Coronary artery (tissue), 2 donors: Measurements from ENCODE around the gene ADGRA1.

ENCODE experiments used
- DNase-seq: peaks from one replicate; pipeline ENCODE4 v3.0.0-alpha.2; 2017; ENCODE audit warnings: low spot score
- H3K27ac ChIP-seq, 2 donors: fragments of 200-600 bp; sonication (generic); one replicate each; pipeline ENCODE4 v1.5.1; 2016 to 2019
- H3K4me3 ChIP-seq: fragments of 200-600 bp; sonication (generic); 2 replicates; pipeline ENCODE4 v1.5.1; 2016; ENCODE audit warnings: mild to moderate bottlenecking, moderate library complexity
- TF ChIP-seq, protein P1 (sequence below): fragments of 200-600 bp; sonication (generic); IDR thresholded peaks from one replicate; pipeline ENCODE4 v1.5.1; 2019; ENCODE audit warnings: antibody characterized with exemption

Gene ADGRA1

DNA sequence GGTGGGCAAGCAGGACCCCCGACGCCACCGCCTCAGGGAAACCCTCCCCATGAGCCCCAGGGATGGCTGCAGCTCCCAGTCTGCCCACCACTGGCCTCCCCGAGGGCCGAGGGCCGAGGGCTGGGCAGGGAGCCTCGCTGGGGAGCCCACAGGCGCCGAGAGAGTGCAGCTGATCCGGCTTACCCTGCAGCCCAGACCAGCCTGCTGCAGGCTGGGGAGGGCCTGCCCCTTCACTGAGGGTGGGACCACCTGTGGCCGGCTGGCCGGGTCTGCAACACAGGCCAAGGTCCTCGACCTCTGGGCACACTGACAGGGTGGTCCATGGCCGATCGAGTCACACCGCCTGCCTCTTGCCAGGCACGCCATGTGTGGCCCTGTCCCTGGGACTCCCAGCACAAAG, 27.3 kb upstream of the ADGRA1 start:
- TF ChIP-seq, protein P1, sequence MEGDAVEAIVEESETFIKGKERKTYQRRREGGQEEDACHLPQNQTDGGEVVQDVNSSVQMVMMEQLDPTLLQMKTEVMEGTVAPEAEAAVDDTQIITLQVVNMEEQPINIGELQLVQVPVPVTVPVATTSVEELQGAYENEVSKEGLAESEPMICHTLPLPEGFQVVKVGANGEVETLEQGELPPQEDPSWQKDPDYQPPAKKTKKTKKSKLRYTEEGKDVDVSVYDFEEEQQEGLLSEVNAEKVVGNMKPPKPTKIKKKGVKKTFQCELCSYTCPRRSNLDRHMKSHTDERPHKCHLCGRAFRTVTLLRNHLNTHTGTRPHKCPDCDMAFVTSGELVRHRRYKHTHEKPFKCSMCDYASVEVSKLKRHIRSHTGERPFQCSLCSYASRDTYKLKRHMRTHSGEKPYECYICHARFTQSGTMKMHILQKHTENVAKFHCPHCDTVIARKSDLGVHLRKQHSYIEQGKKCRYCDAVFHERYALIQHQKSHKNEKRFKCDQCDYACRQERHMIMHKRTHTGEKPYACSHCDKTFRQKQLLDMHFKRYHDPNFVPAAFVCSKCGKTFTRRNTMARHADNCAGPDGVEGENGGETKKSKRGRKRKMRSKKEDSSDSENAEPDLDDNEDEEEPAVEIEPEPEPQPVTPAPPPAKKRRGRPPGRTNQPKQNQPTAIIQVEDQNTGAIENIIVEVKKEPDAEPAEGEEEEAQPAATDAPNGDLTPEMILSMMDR: no peak
- Histone ChIP-seq H3K27ac (no peak overlapping the region), H3K4me3 (no peak overlapping the region)
- no peak for DNase-seq

DNA sequence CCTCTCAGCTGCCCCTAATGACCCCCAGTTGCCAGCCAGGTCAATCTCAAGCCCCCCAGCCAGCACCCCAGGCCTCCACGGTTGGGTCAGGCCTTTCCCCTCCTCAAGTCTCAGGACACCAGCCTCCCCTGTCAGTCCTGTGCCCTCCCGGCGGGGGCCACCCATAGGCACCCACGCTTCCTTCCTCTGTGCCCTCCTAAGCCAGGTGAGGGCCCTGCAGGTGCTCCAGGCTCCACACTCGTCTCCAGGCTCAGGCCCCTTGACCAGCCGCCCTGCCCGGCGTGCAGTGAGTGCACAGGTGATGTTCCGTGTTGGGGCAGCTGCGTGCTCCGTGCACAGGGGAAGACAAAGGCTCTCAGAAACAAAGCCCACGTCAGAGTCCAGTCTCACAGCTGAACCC, 26.8 kb upstream of the ADGRA1 start:
- TF ChIP-seq, protein P1: no peak
- H3K4me3 ChIP-seq: no peak overlapping the region
- no peak overlapping the region for H3K27ac ChIP-seq
- no peak for DNase-seq

DNA sequence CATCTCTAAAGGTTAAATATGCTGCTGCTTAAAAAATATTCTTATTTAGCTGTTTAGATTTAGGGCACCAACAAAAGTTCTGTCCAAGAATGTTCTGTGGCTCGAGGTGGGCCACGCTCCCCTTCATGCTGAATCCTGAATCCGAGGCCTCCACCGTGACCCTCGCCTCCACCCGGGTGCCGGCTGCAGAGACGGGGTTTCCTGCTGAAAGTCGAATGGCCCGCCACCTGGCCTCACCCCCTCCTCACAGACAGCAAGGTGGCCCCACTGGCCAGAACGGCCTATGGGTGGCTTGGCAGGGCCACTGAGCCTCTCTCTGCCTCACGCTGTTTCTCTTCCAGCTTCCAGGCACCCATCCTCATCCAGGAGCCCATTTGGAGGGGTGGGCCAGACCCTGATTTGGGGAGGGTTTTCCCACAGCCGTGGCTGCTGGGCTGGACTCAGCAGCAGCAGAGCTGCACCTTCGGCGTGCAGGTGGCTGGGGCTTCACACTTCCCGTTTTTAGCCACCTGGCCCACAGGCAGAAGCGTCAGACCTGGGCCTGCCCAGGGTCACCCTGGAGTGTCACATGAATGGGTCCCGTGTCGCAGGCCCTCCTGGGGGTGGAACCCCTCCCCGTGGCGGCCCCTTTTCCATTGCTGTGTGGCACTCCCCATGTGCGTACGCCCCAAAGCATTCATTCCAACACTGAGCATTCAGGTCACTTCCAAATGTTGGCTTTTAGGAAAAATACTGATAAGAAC, 26.3 kb upstream of the ADGRA1 start:
- no peak overlapping the region for H3K4me3 ChIP-seq
- TF ChIP-seq, protein P1: no peak
- no peak overlapping the region for H3K27ac ChIP-seq
- DNase-seq: no peak

DNA sequence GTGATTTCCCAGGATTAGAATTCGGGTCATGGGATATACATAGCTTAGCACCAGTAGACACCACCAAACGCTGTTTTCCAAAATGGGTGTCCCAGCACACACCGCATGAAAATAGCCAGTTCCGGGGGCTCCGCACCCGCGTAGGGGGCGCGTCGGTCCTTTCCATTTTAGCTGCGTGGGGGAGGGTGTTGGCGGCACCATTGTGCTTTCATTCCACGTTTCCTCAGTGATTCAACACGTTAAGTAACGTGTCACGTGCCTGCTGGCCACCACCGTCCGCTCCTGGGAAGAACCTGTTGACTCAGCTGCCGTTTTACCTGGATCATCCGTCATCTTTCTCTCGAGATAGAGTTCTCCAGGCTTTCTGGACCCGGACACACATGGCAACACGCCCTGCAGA, 25.6 kb upstream of the ADGRA1 start:
- Histone ChIP-seq H3K4me3 (no peak overlapping the region), H3K27ac (no peak overlapping the region)
- no peak for DNase-seq
- TF ChIP-seq, protein P1: no peak

DNA sequence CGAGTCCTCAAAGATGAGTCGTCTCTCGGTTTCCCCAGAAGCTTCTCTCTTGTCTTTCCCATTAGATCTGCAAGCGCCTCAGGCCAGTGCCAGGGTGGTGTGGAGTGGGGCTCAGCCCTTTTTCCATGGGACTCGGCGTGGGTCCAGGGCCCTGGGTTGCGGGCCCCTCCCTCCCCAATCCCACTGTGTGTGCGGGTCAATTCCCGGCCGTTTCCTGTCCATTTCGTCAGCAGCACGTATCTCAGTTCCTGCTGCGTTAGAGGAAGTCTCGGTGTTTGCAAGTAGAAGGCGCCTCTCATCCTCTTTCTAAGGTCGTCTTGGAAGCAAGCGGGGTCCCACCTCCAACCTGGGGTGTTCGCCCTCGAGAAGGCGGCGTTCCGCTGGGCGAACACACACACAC, 25.1 kb upstream of the ADGRA1 start:
- no peak for DNase-seq
- Histone ChIP-seq H3K4me3 (no peak overlapping the region), H3K27ac (no peak overlapping the region)
- TF ChIP-seq, protein P1: no peak

DNA sequence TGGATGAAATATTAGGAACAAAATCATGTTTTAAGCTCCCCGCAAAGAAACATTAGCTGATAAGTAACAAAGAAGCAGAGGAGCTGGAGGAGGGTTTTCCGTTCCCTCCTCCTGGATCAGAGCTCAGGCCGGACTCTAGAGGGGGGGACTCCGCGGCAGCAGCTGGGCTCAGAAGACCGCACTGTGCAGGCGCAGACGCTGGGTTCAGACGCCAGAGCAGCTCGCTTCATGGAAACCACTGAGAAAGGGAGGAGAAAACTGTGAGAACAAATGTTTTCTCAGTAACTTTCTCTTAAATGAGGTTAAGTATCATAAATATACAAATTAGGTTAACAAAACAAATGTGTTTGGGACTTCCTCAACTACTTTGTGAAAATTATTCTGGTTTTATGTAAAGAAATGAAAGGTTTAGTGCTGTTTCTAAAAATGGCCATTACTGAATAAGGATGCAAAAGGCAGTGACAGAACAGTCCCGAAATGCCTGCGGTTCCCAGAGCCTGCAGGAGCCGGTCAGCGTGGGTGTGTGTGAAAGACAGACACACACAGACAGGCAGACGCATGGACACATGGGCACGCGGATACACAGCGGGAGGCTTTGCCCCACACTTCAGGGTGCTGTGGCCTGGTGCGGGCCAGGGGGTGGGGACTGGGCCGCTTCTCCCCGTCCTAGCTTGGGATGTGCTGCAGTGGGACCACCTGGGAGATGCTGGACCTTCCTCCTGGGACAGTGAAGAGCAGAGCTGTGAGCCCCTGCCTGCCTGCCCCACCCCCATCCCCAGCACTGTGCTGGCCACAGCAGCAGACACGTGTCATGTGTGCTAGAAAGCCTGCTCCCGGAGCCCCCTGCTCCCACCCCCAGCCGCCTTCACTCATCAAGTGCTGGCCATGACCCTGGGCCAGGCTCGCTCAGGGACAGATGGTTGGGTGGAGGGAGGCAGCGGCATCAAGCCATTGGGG, 20.3 kb upstream of the ADGRA1 start:
- TF ChIP-seq, protein P1: no peak
- DNase-seq: no peak
- H3K4me3 ChIP-seq: no peak overlapping the region
- H3K27ac ChIP-seq: no peak overlapping the region
